Duodenal mucosa (tissue), 2 donors: Measurements from ENCODE around the gene TEX38.
"Not testable (repeated sequence)": the region's sequence is repeated elsewhere in the genome, so short reads cannot be mapped to it uniquely, and the experiment has no call there.

ENCODE experiments used
- H3K27ac ChIP-seq: one replicate; pipeline ENCODE4 v1.7.0; 2013; ENCODE audit warnings: low read depth, low read length
- H3K27me3 ChIP-seq, 2 donors: one replicate each; pipeline ENCODE4 v1.7.0; 2013; ENCODE audit warnings: low read length in 2 of 2, control low read depth in 1 of 2; ENCODE audit not compliant: insufficient read depth in 2 of 2, control insufficient read depth in 1 of 2
- H3K36me3 ChIP-seq, 2 donors: one replicate each; pipeline ENCODE4 v1.7.0; 2013; ENCODE audit warnings: low read length in 2 of 2, control low read depth in 1 of 2; ENCODE audit not compliant: insufficient read depth in 2 of 2, control insufficient read depth in 1 of 2
- H3K4me1 ChIP-seq, 2 donors: one replicate each; pipeline ENCODE4 v1.7.0; 2013; ENCODE audit warnings: low read length in 2 of 2, control low read depth in 1 of 2; ENCODE audit not compliant: insufficient read depth in 2 of 2, control insufficient read depth in 1 of 2
- H3K4me3 ChIP-seq, 2 donors: one replicate each; pipeline ENCODE4 v1.7.0; 2013; ENCODE audit warnings: low read length in 2 of 2, low read depth in 1 of 2
- H3K9ac ChIP-seq, 2 donors: one replicate each; pipeline ENCODE4 v1.7.0; 2013; ENCODE audit warnings: low read length in 2 of 2, low read depth in 1 of 2
- H3K9me3 ChIP-seq, 2 donors: one replicate each; pipeline ENCODE4 v1.7.0; 2013; ENCODE audit warnings: low read length in 2 of 2, control low read depth in 1 of 2; ENCODE audit not compliant: control insufficient read depth in 1 of 2

TEX38 gene

GRCh38 chr1:46720319-46720718 is 48.7 kb downstream of the TEX38 start:
- H3K9ac ChIP-seq, H3K4me3 ChIP-seq, H3K27me3 ChIP-seq, H3K27ac ChIP-seq, H3K9me3 ChIP-seq, H3K36me3 ChIP-seq: not testable (repeated sequence)
- peaks cover 27 to 32% of the 10 kb centered on the region in 2 donors for H3K4me1 ChIP-seq

- Histone ChIP-seq H3K9ac (no peak overlapping the region), H3K4me3 (no peak overlapping the region), H3K36me3 (no peaks in the 10 kb centered on the region), H3K27me3 (no peaks in the 10 kb centered on the region), H3K27ac (no peak overlapping the region), H3K9me3 (no peaks in the 10 kb centered on the region), H3K4me1 (peaks cover 27 to 28% of the 10 kb centered on the region in 2 donors)
Observed at GRCh38 chr1:46721204-46721603, 49.5 kb downstream of the TEX38 start.

GRCh38 chr1:46721686-46722205 is 50.1 kb downstream of the TEX38 start:
- no peak overlapping the region for H3K4me3 ChIP-seq
- no peak overlapping the region for H3K9ac ChIP-seq
- no peaks in the 10 kb centered on the region for H3K27me3 ChIP-seq
- H3K4me1 ChIP-seq = peaks cover 21 to 24% of the 10 kb centered on the region in 2 donors
- no peaks in the 10 kb centered on the region for H3K36me3 ChIP-seq
- H3K27ac ChIP-seq = no peak overlapping the region
- H3K9me3 ChIP-seq = no peaks in the 10 kb centered on the region
